ENCODE results near the gene NR2E3. TPM values are rescaled to one million over a fixed set of nuclear protein-coding genes. Genes with fewer than 3 reads are reported as not detected.

Gene NR2E3
- total and polyA plus RNA-seq, 5 donors from 2014 or later, result 0.10 to 0.32 TPM; not detected in 3

DNA sequence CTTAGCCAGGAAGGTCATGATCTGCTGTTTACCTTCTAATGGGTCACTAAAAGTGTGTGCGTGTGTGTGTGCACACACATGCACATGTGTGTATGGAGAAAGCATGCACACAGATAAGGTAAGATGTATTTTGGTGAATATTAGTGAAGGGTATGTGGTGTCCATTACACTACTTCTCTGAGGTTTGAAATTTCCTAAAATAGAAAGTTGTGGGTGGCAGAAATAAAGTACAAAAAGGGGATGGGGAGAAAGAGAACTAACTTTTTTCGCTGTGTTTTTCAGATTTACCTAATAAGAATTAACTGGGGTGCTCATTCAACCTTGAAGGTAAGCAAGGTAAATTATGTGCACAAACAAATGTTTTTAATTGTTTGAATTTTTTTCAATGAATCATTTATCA, 24.4 kb upstream of the NR2E3 start:
- Histone ChIP-seq H3K36me3 (ENCODE audit: control insufficient read depth, insufficient read depth, low read length) (no peaks in the 10 kb centered on the region), H3K27ac (ENCODE audit: insufficient read depth, low read length, poor library complexity, severe bottlenecking) (no peak overlapping the region), H3K4me1 (ENCODE audit: control insufficient read depth, insufficient read depth, low read length, poor library complexity, severe bottlenecking) (no peaks in the 10 kb centered on the region), H3K4me3 (ENCODE audit: low read depth, low read length) (no peak overlapping the region), H3K9me3 (ENCODE audit: control insufficient read depth in 2 of 2, low read length in 2 of 2) (no peaks in the 10 kb centered on the region), H3K27me3 (ENCODE audit: control insufficient read depth, insufficient read depth, low read length) (no peaks in the 10 kb centered on the region)
- no peaks in the 10 kb centered on the region for H3K36me3 Mint-ChIP-seq
- peaks cover 21% of the 10 kb centered on the region for H3K27me3 Mint-ChIP-seq
- H3K27ac Mint-ChIP-seq, result no peak overlapping the region
- no peak for ATAC-seq (ENCODE audit: low read depth in 2 of 2)
- peaks cover 0 to 2% (median 0%) of the 10 kb centered on the region in 7 donors for H3K9me3 Mint-ChIP-seq
- no peak for DNase-seq
- peak overlapping the region in 1 of 4 donors; percentile 10 for H3K4me3 Mint-ChIP-seq
- H3K4me1 Mint-ChIP-seq, result peaks cover 0 to 2% (median 0%) of the 10 kb centered on the region in 4 donors

DNA sequence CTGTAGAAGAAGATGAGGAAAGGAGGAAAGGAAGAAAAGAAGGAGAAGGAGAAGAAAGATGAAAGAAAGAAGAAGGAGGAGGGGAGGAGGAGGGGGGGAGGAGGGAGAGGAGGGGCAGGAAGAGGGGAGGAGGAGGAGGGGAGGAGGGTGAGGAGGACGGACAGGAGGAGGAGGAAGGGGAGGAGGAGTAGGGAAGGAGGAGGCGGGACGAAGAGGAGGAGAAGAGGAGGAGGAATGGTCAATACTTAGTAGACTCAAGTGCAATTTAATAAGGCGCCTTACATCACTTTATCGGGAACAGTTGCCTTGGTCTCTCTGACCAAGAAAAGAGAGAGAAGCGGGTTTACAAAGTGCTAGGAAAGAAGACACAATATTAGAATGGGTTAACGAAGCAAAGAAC, 23.7 kb upstream of the NR2E3 start:
- Mint-ChIP-seq H3K27ac (peak overlapping the region in 1 of 3 donors; percentile 60), H3K36me3 (no peaks in the 10 kb centered on the region), H3K27me3 (peaks cover 24% of the 10 kb centered on the region)

DNA sequence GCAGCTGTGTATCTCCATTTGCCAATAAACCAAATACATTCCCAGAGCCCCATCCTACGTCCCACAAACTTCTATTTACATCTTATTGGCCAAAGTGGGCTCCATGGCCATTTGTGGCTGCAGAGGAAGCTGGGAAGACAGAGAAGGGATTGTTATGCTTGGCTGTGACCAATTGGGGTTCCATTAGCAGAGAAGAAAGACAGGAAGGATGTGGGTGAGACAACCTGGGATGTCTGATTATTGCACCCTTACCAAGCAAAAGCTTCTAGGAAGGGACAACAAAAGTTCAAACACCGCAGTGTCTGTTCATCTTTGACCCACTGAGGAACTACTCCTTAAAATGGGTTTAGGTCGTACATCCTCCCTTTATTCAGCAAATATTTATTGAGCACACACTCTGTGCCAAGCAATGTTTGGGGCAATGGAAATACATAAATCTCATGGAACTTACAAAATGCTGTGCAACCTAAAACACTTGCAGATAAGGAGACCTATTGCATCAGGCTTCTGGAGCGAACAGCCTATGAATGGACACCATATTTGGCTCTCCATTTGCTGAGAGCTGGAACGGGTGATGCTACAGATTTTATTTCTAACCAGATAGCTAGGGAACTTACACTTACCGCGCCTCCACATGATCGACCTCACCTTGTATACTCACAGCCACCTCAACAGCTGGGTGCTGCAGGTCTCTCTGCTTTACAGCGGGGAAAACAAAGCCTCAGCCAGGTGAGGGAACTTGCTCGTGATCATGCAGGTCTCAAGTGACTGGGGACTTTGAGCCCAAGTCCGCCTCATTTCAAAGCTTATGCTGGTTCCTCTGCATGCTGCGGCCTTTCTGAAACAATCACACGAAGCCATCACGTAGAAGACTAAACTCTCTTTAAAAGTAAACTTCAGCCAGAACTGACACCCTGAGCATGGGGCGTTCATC, 21.4 kb upstream of the NR2E3 start:
- DNase-seq (no peak), ATAC-seq (ENCODE audit: low read depth in 2 of 2) (no peak)
- Histone ChIP-seq H3K9me3 (ENCODE audit: control insufficient read depth in 2 of 2, low read length in 2 of 2) (no peaks in the 10 kb centered on the region), H3K36me3 (ENCODE audit: control insufficient read depth, insufficient read depth, low read length) (no peaks in the 10 kb centered on the region), H3K27ac (ENCODE audit: insufficient read depth, low read length, poor library complexity, severe bottlenecking) (no peak overlapping the region), H3K27me3 (ENCODE audit: control insufficient read depth, insufficient read depth, low read length) (no peaks in the 10 kb centered on the region), H3K4me1 (ENCODE audit: control insufficient read depth, insufficient read depth, low read length, poor library complexity, severe bottlenecking) (no peaks in the 10 kb centered on the region), H3K4me3 (ENCODE audit: low read depth, low read length) (no peak overlapping the region)
- Mint-ChIP-seq H3K27me3 (peaks cover 24% of the 10 kb centered on the region), H3K4me1 (peaks cover 0 to 3% (median 0%) of the 10 kb centered on the region in 4 donors), H3K36me3 (no peaks in the 10 kb centered on the region), H3K27ac (no peak overlapping the region), H3K4me3 (no peak overlapping the region), H3K9me3 (peaks cover 0 to 2% (median 0%) of the 10 kb centered on the region in 7 donors)

More for the DNA sequence above, 23.7 kb upstream of the NR2E3 start:
- no peak overlapping the region for H3K27ac ChIP-seq (ENCODE audit: insufficient read depth, low read length, poor library complexity, severe bottlenecking)
- no peaks in the 10 kb centered on the region for H3K27me3 ChIP-seq (ENCODE audit: control insufficient read depth, insufficient read depth, low read length)
- H3K4me3 ChIP-seq (ENCODE audit: low read depth, low read length), result no peak overlapping the region
- H3K4me1 ChIP-seq (ENCODE audit: control insufficient read depth, insufficient read depth, low read length, poor library complexity, severe bottlenecking), result no peaks in the 10 kb centered on the region
- Mint-ChIP-seq H3K9me3 (peaks cover 0 to 2% (median 0%) of the 10 kb centered on the region in 7 donors), H3K4me3 (no peak overlapping the region), H3K4me1 (no peaks in the 10 kb centered on the region)
- no peaks in the 10 kb centered on the region for H3K36me3 ChIP-seq (ENCODE audit: control insufficient read depth, insufficient read depth, low read length)
- ATAC-seq (ENCODE audit: low read depth in 2 of 2) (no peak), DNase-seq (no peak)
- no peaks in the 10 kb centered on the region for H3K9me3 ChIP-seq (ENCODE audit: control insufficient read depth in 2 of 2, low read length in 2 of 2)

DNA sequence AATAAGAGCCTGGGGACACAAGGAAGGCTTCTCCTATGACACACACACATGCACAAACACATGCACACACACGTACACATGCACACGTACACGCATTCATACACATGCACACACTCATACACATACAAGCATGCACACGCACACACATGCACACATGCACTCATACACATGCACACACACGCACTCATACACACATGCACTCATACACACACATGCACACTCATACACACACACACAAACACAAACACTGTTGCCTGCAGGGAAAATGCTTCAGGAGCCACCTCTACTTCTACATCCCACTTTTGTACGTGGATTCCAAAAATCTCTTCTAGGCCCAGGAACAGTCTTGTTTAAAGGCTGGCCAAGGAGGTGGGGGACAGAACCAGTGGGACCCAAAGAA, 20.7 kb upstream of the NR2E3 start:
- no peaks in the 10 kb centered on the region for H3K27me3 ChIP-seq (ENCODE audit: control insufficient read depth, insufficient read depth, low read length)
- H3K27ac ChIP-seq (ENCODE audit: insufficient read depth, low read length, poor library complexity, severe bottlenecking), result no peak overlapping the region
- DNase-seq, result no peak
- H3K4me1 Mint-ChIP-seq, result peaks cover 0 to 3% (median 0%) of the 10 kb centered on the region in 4 donors
- H3K36me3 Mint-ChIP-seq, result no peaks in the 10 kb centered on the region
- no peaks in the 10 kb centered on the region for H3K36me3 ChIP-seq (ENCODE audit: control insufficient read depth, insufficient read depth, low read length)
- no peak for ATAC-seq (ENCODE audit: low read depth in 2 of 2)
- H3K9me3 ChIP-seq (ENCODE audit: control insufficient read depth in 2 of 2, low read length in 2 of 2), result no peaks in the 10 kb centered on the region
- H3K27me3 Mint-ChIP-seq, result peaks cover 22% of the 10 kb centered on the region
- no peak overlapping the region for H3K4me3 Mint-ChIP-seq
- H3K27ac Mint-ChIP-seq, result no peak overlapping the region
- H3K4me3 ChIP-seq (ENCODE audit: low read depth, low read length), result no peak overlapping the region
- H3K4me1 ChIP-seq (ENCODE audit: control insufficient read depth, insufficient read depth, low read length, poor library complexity, severe bottlenecking), result no peaks in the 10 kb centered on the region
- H3K9me3 Mint-ChIP-seq, result peaks cover 0 to 2% (median 0%) of the 10 kb centered on the region in 7 donors

DNA sequence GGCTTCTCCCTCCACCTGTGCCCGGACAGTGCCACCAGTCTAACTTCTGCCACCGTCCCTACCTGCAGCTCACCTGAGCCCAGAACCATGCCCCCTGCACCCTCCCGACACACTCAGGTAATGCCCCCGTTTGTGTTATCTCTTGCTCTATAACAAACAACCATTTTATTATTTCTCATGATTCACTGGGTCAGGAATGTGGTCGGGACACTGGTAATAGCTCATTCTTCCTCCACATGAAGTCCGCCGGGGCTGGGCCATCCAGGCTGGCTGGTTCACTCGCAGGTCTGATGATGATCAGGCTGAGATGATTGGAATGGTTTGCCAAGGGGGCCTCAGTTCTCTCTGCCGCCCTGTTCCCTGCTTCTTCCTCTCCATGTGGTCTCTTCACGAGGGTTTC, 20.3 kb upstream of the NR2E3 start:
- Mint-ChIP-seq H3K27me3 (peaks cover 18% of the 10 kb centered on the region), H3K9me3 (peaks cover 0 to 2% (median 0%) of the 10 kb centered on the region in 7 donors), H3K4me3 (no peak overlapping the region), H3K27ac (no peak overlapping the region), H3K4me1 (peaks cover 0 to 3% (median 0%) of the 10 kb centered on the region in 4 donors), H3K36me3 (no peaks in the 10 kb centered on the region)
- Histone ChIP-seq H3K27ac (ENCODE audit: insufficient read depth, low read length, poor library complexity, severe bottlenecking) (no peak overlapping the region), H3K9me3 (ENCODE audit: control insufficient read depth in 2 of 2, low read length in 2 of 2) (no peaks in the 10 kb centered on the region), H3K27me3 (ENCODE audit: control insufficient read depth, insufficient read depth, low read length) (no peaks in the 10 kb centered on the region), H3K36me3 (ENCODE audit: control insufficient read depth, insufficient read depth, low read length) (no peaks in the 10 kb centered on the region), H3K4me3 (ENCODE audit: low read depth, low read length) (no peak overlapping the region), H3K4me1 (ENCODE audit: control insufficient read depth, insufficient read depth, low read length, poor library complexity, severe bottlenecking) (no peaks in the 10 kb centered on the region)
- ATAC-seq (ENCODE audit: low read depth in 2 of 2) (no peak), DNase-seq (no peak)

DNA sequence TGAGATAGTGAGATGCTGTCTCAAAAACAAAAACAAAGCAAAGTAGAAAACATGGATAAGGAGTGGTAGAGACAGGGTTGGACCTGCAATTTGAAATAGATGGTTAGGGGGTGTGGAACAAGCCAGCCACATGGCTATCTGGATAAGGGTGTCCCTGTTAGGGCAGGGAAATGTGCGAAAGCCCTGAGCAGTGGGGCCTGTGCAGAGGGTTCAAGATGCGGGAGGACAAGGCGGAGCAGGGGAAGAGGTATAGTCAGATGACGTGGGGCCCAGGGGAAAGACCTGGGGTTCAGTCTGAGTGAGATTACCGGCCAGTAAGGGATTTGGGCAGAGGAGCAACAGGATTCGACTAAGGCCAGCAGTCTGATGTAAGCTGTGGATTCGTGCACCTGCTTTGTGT, 18.4 kb upstream of the NR2E3 start:
- H3K27ac Mint-ChIP-seq, result peak overlapping the region in 1 of 3 donors; percentile 1
- no peaks in the 10 kb centered on the region for H3K36me3 ChIP-seq (ENCODE audit: control insufficient read depth, insufficient read depth, low read length)
- no peaks in the 10 kb centered on the region for H3K9me3 ChIP-seq (ENCODE audit: control insufficient read depth in 2 of 2, low read length in 2 of 2)
- no peak overlapping the region for H3K4me3 Mint-ChIP-seq
- H3K4me3 ChIP-seq (ENCODE audit: low read depth, low read length), result no peak overlapping the region
- H3K27ac ChIP-seq (ENCODE audit: insufficient read depth, low read length, poor library complexity, severe bottlenecking), result no peak overlapping the region
- H3K36me3 Mint-ChIP-seq, result no peaks in the 10 kb centered on the region
- H3K27me3 Mint-ChIP-seq, result peaks cover 18% of the 10 kb centered on the region
- H3K4me1 Mint-ChIP-seq, result peaks cover 0 to 3% (median 0%) of the 10 kb centered on the region in 4 donors
- H3K9me3 Mint-ChIP-seq, result peaks cover 0 to 4% (median 0%) of the 10 kb centered on the region in 7 donors
- DNase-seq, result no peak
- H3K27me3 ChIP-seq (ENCODE audit: control insufficient read depth, insufficient read depth, low read length), result no peaks in the 10 kb centered on the region
- H3K4me1 ChIP-seq (ENCODE audit: control insufficient read depth, insufficient read depth, low read length, poor library complexity, severe bottlenecking), result no peaks in the 10 kb centered on the region
- no peak for ATAC-seq (ENCODE audit: low read depth in 2 of 2)

DNA sequence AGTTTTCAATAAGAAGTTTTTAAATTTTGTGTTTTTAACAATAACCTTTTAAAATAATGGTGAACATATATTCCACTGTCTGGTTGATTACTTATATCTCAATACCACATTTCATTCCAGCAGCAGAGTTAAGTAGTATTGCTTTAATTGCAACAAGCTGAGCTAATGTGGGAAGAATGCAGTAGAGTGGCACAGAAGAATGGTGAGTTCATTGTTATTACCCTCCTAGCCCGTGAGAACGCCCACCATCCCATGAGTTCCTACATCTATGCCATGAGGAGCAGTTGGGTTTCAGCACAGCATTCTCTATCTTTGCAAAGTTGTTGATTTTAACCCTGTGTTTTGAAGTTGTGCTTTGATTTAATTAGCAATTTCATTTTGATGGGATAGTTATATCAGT, 17.8 kb upstream of the NR2E3 start:
- Histone ChIP-seq H3K4me1 (ENCODE audit: control insufficient read depth, insufficient read depth, low read length, poor library complexity, severe bottlenecking) (no peaks in the 10 kb centered on the region), H3K27me3 (ENCODE audit: control insufficient read depth, insufficient read depth, low read length) (no peaks in the 10 kb centered on the region), H3K36me3 (ENCODE audit: control insufficient read depth, insufficient read depth, low read length) (no peaks in the 10 kb centered on the region), H3K9me3 (ENCODE audit: control insufficient read depth in 2 of 2, low read length in 2 of 2) (no peaks in the 10 kb centered on the region), H3K4me3 (ENCODE audit: low read depth, low read length) (no peak overlapping the region), H3K27ac (ENCODE audit: insufficient read depth, low read length, poor library complexity, severe bottlenecking) (no peak overlapping the region)
- no peak overlapping the region for H3K27ac Mint-ChIP-seq
- ATAC-seq (ENCODE audit: low read depth in 2 of 2), result no peak
- no peaks in the 10 kb centered on the region for H3K36me3 Mint-ChIP-seq
- no peak for DNase-seq
- H3K9me3 Mint-ChIP-seq, result peaks cover 0 to 4% (median 0%) of the 10 kb centered on the region in 7 donors
- H3K27me3 Mint-ChIP-seq, result peaks cover 18% of the 10 kb centered on the region
- peaks cover 0 to 3% (median 0%) of the 10 kb centered on the region in 4 donors for H3K4me1 Mint-ChIP-seq
- no peak overlapping the region for H3K4me3 Mint-ChIP-seq

All from CD4-positive, CD25-positive, alpha-beta regulatory T cell (primary cell).